Ectodermal cell (in vitro differentiated cells): ENCODE data around the gene DHX30.

Source experiments
- H3K27ac ChIP-seq: 2 replicates; pipeline ENCODE4 v1.7.0; 2013; ENCODE audit warnings: mild to moderate bottlenecking, low read depth, low read length; ENCODE audit not compliant: insufficient read depth, poor library complexity, severe bottlenecking
- H3K27me3 ChIP-seq: 2 replicates; pipeline ENCODE4 v1.7.0; 2013; ENCODE audit warnings: mild to moderate bottlenecking, low read length; ENCODE audit not compliant: insufficient read depth, control insufficient read depth, poor library complexity, severe bottlenecking
- H3K36me3 ChIP-seq: one replicate; pipeline ENCODE4 v1.7.0; 2013; ENCODE audit warnings: low read length; ENCODE audit not compliant: control insufficient read depth, insufficient read depth
- H3K4me1 ChIP-seq: one replicate; pipeline ENCODE4 v1.7.0; 2013; ENCODE audit warnings: low read length; ENCODE audit not compliant: control insufficient read depth, insufficient read depth
- H3K4me3 ChIP-seq: 2 replicates; pipeline ENCODE4 v1.7.0; 2013; ENCODE audit warnings: low read depth, low read length, control low read depth; ENCODE audit not compliant: insufficient read depth
- H3K9me3 ChIP-seq: 2 replicates; pipeline ENCODE4 v1.7.0; 2013; ENCODE audit warnings: mild to moderate bottlenecking, low read length, moderate library complexity; ENCODE audit not compliant: control insufficient read depth
- WGBS, 2 experiments: methylation state at CpG; one replicate each; pipeline ENCODE4 v1.1.7; 2013; ENCODE audit warnings: missing lambda C conversion rate in 2 of 2; 5-methylcytosine and 5-hydroxymethylcytosine counted together

The DHX30 gene

GRCh38 chr3:47867451-47868044 lies 64.6 kb downstream of the DHX30 start:
- H3K36me3 ChIP-seq = peaks cover 37% of the 10 kb centered on the region

GRCh38 chr3:47868306-47868705 lies 65.4 kb downstream of the DHX30 start:
- H3K4me3 ChIP-seq = no peak overlapping the region
- H3K27ac ChIP-seq = no peak overlapping the region
- no peaks in the 10 kb centered on the region for H3K9me3 ChIP-seq
- H3K27me3 ChIP-seq = no peaks in the 10 kb centered on the region
- WGBS, 2 experiments = 92 to 96% methylated on average over 2 of the region's 2 CpGs
- H3K36me3 ChIP-seq = peaks cover 37% of the 10 kb centered on the region
- H3K4me1 ChIP-seq = peaks cover 4% of the 10 kb centered on the region

More at GRCh38 chr3:47867451-47868044, 64.6 kb downstream of the DHX30 start:
- no peak overlapping the region for H3K4me3 ChIP-seq
- no peaks in the 10 kb centered on the region for H3K27me3 ChIP-seq
- no peak overlapping the region for H3K27ac ChIP-seq
- peaks cover 4% of the 10 kb centered on the region for H3K4me1 ChIP-seq
- 94 to 95% methylated on average over 8 of the region's 8 CpGs for WGBS, 2 experiments
- no peaks in the 10 kb centered on the region for H3K9me3 ChIP-seq

- H3K4me3 ChIP-seq = no peak overlapping the region
- no peaks in the 10 kb centered on the region for H3K9me3 ChIP-seq
- 92 to 97% methylated on average over 3 of the region's 3 CpGs for WGBS, 2 experiments
- H3K4me1 ChIP-seq = peaks cover 16% of the 10 kb centered on the region
- no peaks in the 10 kb centered on the region for H3K27me3 ChIP-seq
- no peak overlapping the region for H3K27ac ChIP-seq
- H3K36me3 ChIP-seq = peaks cover 37% of the 10 kb centered on the region
These were observed 67.2 kb downstream of the DHX30 start for GRCh38 chr3:47870156-47870555.

GRCh38 chr3:47870702-47871260 lies 67.8 kb downstream of the DHX30 start:
- H3K4me3 ChIP-seq = no peak overlapping the region
- peaks cover 37% of the 10 kb centered on the region for H3K36me3 ChIP-seq

GRCh38 chr3:47871389-47871788 lies 68.5 kb downstream of the DHX30 start:
- Histone ChIP-seq H3K27ac (no peak overlapping the region), H3K4me3 (no peak overlapping the region), H3K4me1 (peaks cover 18% of the 10 kb centered on the region), H3K9me3 (no peaks in the 10 kb centered on the region), H3K27me3 (no peaks in the 10 kb centered on the region), H3K36me3 (peaks cover 37% of the 10 kb centered on the region)
- 89 to 96% methylated on average over 2 of the region's 2 CpGs for WGBS, 2 experiments

More at GRCh38 chr3:47870702-47871260, 67.8 kb downstream of the DHX30 start:
- 96% methylated on average over 12 of the region's 12 CpGs for WGBS, 2 experiments
- H3K27ac ChIP-seq = no peak overlapping the region
- H3K27me3 ChIP-seq = no peaks in the 10 kb centered on the region
- no peaks in the 10 kb centered on the region for H3K9me3 ChIP-seq
- H3K4me1 ChIP-seq = peaks cover 18% of the 10 kb centered on the region

GRCh38 chr3:47872916-47873315 lies 70.0 kb downstream of the DHX30 start:
- Histone ChIP-seq H3K36me3 (peaks cover 26% of the 10 kb centered on the region), H3K4me1 (peaks cover 18% of the 10 kb centered on the region), H3K27ac (no peak overlapping the region), H3K4me3 (no peak overlapping the region), H3K27me3 (no peaks in the 10 kb centered on the region), H3K9me3 (no peaks in the 10 kb centered on the region)
- 93% methylated on average over 4 of the region's 4 CpGs for WGBS, 2 experiments

GRCh38 chr3:47874438-47874837 lies 71.5 kb downstream of the DHX30 start:
- H3K4me1 ChIP-seq = peaks cover 18% of the 10 kb centered on the region
- 82 to 100% methylated on average over 2 of the region's 2 CpGs for WGBS, 2 experiments

GRCh38 chr3:47874913-47875312 lies 72.0 kb downstream of the DHX30 start:
- peak overlapping the region; percentile 70 for H3K27ac ChIP-seq
- H3K9me3 ChIP-seq = no peaks in the 10 kb centered on the region
- H3K4me1 ChIP-seq = peaks cover 18% of the 10 kb centered on the region
- WGBS, 2 experiments = 56 to 81% methylated on average over 1 of the region's 1 CpG
- no peak overlapping the region for H3K4me3 ChIP-seq
- no peaks in the 10 kb centered on the region for H3K27me3 ChIP-seq
- peaks cover 20% of the 10 kb centered on the region for H3K36me3 ChIP-seq

More at GRCh38 chr3:47874438-47874837, 71.5 kb downstream of the DHX30 start:
- Histone ChIP-seq H3K36me3 (peaks cover 20% of the 10 kb centered on the region), H3K9me3 (no peaks in the 10 kb centered on the region), H3K4me3 (no peak overlapping the region), H3K27me3 (no peaks in the 10 kb centered on the region), H3K27ac (peak overlapping the region; percentile 70)

- Histone ChIP-seq H3K9me3 (no peaks in the 10 kb centered on the region), H3K4me3 (no peak overlapping the region), H3K27me3 (no peaks in the 10 kb centered on the region), H3K4me1 (peaks cover 18% of the 10 kb centered on the region), H3K36me3 (no peaks in the 10 kb centered on the region), H3K27ac (no peak overlapping the region)
- WGBS, 2 experiments = 95 to 100% methylated on average over 2 to 3 of the region's 3 CpGs
These were observed 74.4 kb downstream of the DHX30 start for GRCh38 chr3:47877290-47877689.

GRCh38 chr3:47877719-47878118 lies 74.8 kb downstream of the DHX30 start:
- Histone ChIP-seq H3K27ac (no peak overlapping the region), H3K4me3 (no peak overlapping the region), H3K9me3 (no peaks in the 10 kb centered on the region), H3K36me3 (no peaks in the 10 kb centered on the region), H3K4me1 (peaks cover 18% of the 10 kb centered on the region), H3K27me3 (no peaks in the 10 kb centered on the region)
